Panc1 (cell line): ENCODE results near the gene PLCD4.

Experiments used
- CTCF ChIP-seq: fragments of 450-650 bp; IDR thresholded peaks from 2 replicates; pipeline ENCODE4 v1.5.1; 2017; ENCODE audit warnings: mild to moderate bottlenecking
- POLR2AphosphoS5 ChIP-seq: IDR thresholded peaks from 2 replicates; pipeline ENCODE4 v1.6.1; 2012; ENCODE audit warnings: mild to moderate bottlenecking, low read depth, low read length, moderate library complexity
- REST ChIP-seq, 2 experiments: IDR thresholded peaks; 2 replicates each; pipeline ENCODE4 v1.6.1; 2011 to 2012; ENCODE audit warnings: low read depth in 2 of 2, control low read depth in 1 of 2, low read length in 1 of 2, mild to moderate bottlenecking in 1 of 2, moderate library complexity in 1 of 2; ENCODE audit not compliant: insufficient read depth in 1 of 2
- SIN3A ChIP-seq: IDR thresholded peaks from 2 replicates; pipeline ENCODE4 v1.6.1; 2012; ENCODE audit warnings: low read depth, mild to moderate bottlenecking, low read length, moderate library complexity, borderline replicate concordance; ENCODE audit not compliant: insufficient read depth
- TCF7L2 ChIP-seq: IDR thresholded peaks from 2 replicates; pipeline ENCODE4 v1.6.1; 2011; ENCODE audit warnings: mild to moderate bottlenecking, low read depth, low read length, inconsistent platforms

- TF ChIP-seq SIN3A (no peak), CTCF (no peak; the same call in none of the 2 replicates), POLR2AphosphoS5 (no peak), REST (IDR thresholded peaks at IDR 0.05; ENCODE audit: insufficient read depth in 1 of 2, low read depth in 2 of 2, low read length in 1 of 2) (no peak), TCF7L2 (no peak)
These were observed 41.0 kb downstream of the PLCD4 start for GRCh38 chr2:218648787-218649100.
